Subcutaneous adipose tissue (tissue), 4 donors: ENCODE data around the gene ZFP36L2. TPM values are rescaled to one million over a fixed set of nuclear protein-coding genes. Genes with fewer than 3 reads are reported as not detected.

Experiments
- total RNA-seq, 4 donors: library from RNA; depleted of rRNA; stranded (reverse); fragments of >200 nt; gene quantifications; one replicate each; pipeline ENCODE4 v1.1.0, GENCODE V29; 2016
- TF ChIP-seq, protein P1 (sequence below): fragments of 450-650 bp; IDR thresholded peaks from one replicate; pipeline ENCODE4 v1.5.1; 2016; ENCODE audit warnings: low read depth, mild to moderate bottlenecking, control low read depth, antibody characterized with exemption, moderate library complexity

The ZFP36L2 gene
- total RNA-seq, 4 donors from 2014 or later = 124 to 232 (median 141) TPM

- TF ChIP-seq, protein P1, sequence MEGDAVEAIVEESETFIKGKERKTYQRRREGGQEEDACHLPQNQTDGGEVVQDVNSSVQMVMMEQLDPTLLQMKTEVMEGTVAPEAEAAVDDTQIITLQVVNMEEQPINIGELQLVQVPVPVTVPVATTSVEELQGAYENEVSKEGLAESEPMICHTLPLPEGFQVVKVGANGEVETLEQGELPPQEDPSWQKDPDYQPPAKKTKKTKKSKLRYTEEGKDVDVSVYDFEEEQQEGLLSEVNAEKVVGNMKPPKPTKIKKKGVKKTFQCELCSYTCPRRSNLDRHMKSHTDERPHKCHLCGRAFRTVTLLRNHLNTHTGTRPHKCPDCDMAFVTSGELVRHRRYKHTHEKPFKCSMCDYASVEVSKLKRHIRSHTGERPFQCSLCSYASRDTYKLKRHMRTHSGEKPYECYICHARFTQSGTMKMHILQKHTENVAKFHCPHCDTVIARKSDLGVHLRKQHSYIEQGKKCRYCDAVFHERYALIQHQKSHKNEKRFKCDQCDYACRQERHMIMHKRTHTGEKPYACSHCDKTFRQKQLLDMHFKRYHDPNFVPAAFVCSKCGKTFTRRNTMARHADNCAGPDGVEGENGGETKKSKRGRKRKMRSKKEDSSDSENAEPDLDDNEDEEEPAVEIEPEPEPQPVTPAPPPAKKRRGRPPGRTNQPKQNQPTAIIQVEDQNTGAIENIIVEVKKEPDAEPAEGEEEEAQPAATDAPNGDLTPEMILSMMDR = no peak
These were observed 23.0 kb downstream of the ZFP36L2 start for GRCh38 chr2:43203373-43203772.

GRCh38 chr2:43202289-43202688, 24.1 kb downstream of the ZFP36L2 start:
- TF ChIP-seq, protein P1 = no peak

DNA sequence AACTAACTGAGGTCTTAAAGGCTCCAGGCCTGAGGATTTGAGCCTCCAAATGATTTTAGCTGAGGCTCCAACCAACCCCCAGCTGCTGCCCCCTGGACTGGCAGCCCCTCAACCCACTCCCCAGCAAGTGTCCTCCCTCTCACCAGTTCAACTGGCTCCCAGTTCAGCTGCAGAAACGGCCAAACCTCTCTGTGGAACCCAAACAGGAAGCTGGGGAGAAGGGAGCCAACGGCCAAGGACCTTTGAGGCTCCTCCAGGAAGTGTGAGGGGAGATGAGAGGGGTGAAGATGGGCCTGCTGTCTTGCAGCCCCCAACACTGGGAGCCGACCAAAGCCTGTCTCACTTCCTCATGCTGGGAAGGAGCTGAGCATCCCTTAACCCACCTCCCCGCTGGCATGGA, 24.9 kb downstream of the ZFP36L2 start:
- TF ChIP-seq, protein P1 = no peak

DNA sequence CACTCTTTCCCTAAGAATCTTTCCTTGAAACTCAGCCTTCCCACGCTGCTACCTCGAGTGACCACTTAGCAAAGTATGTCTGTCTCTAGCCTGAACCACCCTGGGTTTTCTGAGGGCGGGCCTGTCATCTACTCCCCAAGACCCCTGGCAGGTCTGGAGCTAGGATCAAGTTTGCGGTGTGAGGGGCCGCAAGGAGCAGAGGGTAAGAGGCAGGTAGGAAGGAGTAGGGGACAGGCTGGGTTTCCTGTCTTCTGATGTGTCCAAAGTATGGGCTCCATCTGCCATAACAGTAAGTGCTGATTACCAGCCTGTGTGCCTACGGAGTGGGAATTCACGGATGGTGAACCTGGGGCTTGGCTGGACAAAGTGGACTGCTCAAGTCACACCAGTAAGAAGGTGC, 25.4 kb downstream of the ZFP36L2 start:
- TF ChIP-seq, protein P1 = no peak

DNA sequence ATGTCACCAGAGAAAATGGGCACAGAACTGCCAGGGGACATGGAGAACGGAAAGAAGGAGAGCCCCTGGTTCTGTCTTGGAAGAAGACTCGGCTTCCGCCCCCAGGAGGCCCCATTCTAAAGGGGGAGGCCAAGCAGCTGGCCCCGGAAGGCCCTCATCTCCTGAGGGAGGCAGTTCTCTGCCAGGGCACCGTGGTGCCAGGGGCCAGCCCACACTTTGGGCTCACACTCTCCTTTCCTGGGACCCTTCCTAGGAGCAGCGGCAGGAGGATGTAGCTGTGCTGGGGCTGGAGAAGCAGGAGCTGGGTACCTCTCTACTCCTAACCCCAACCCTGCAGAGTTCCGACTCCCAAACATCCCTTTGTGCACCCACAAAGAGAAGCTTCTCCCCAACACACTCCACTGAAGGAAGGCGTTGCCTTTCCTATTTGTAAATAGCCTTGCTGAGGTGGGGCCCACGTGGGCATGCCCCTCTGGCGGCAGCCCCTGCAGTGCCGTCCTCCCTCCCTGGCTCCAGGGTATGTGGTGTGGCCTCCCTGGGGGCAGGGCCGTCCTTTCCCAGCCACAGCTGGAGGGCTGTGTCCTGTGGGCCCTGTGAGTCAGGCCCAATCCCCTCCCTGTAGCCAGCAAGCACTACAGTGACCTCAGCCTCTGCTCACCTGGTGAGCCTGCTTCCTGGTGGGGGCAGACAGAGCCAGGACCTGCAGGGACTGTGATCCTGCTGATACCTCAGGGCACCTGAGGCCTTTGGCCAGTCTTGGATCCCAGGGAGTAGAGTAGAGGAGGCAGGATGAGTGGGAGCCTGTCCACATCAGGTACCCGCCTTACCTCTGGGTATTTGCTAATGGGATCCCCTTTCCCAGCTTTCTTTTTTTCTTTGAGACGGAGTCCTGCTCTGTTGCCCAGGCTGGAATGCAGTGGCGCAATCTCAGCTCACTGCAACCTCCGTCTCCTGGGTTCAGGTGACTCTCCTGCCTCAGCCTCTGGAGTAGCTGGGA, 26.6 kb downstream of the ZFP36L2 start:
- TF ChIP-seq, protein P1 = no peak

DNA sequence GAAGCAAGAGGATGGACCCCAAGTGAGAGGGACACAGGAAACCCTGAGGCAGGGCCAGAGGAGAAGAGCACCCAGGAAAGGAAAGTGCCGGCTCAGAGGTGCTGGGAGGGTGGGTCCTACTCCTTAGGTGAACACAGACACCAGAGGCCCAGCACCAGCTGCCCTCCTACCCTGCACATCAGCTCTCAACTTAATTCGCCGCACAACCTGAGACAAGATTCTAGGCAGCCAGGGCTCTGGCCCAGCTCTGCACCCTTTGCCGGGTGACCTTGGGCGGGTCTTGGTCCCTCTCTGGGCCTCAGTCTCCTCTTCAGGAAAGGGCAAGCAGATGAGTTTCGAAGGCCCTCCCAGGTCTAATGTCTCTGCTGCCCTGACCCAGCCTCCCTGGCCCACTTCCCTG, 28.1 kb downstream of the ZFP36L2 start:
- TF ChIP-seq, protein P1 = no peak

GRCh38 chr2:43197588-43197896, 28.9 kb downstream of the ZFP36L2 start:
- TF ChIP-seq, protein P1 = no peak
